ENCODE data around the gene GNL1.

GNL1 gene

GRCh38 chr6:30565772-30566171 is 9.5 kb upstream of the GNL1 start:
- Histone ChIP-seq H3K4me1 (ENCODE audit: control insufficient read depth, low read depth, low read length) (no peaks in the 10 kb centered on the region), H3K4me3 (ENCODE audit: low read length) (no peak overlapping the region), H3K27ac (ENCODE audit: low read length) (no peak overlapping the region), H3K9me3 (ENCODE audit: control insufficient read depth, low read depth, low read length) (no peaks in the 10 kb centered on the region), H3K36me3 (ENCODE audit: control insufficient read depth, low read depth, low read length) (peaks cover 14% of the 10 kb centered on the region), H3K27me3 (ENCODE audit: control insufficient read depth, insufficient read depth, low read length) (peaks cover 11% of the 10 kb centered on the region), H3K9ac (ENCODE audit: low read length) (no peak overlapping the region)

- Histone ChIP-seq H3K27ac (ENCODE audit: low read length) (no peak overlapping the region), H3K36me3 (ENCODE audit: control insufficient read depth, low read depth, low read length) (peaks cover 14% of the 10 kb centered on the region), H3K27me3 (ENCODE audit: control insufficient read depth, insufficient read depth, low read length) (no peaks in the 10 kb centered on the region), H3K4me1 (ENCODE audit: control insufficient read depth, low read depth, low read length) (no peaks in the 10 kb centered on the region), H3K4me3 (ENCODE audit: low read length) (no peak overlapping the region), H3K9me3 (ENCODE audit: control insufficient read depth, low read depth, low read length) (no peaks in the 10 kb centered on the region), H3K9ac (ENCODE audit: low read length) (no peak overlapping the region)
Observed at GRCh38 chr6:30564114-30564513, 7.8 kb upstream of the GNL1 start.

- Histone ChIP-seq H3K4me3 (ENCODE audit: low read length) (no peak overlapping the region), H3K27me3 (ENCODE audit: control insufficient read depth, insufficient read depth, low read length) (no peaks in the 10 kb centered on the region), H3K9ac (ENCODE audit: low read length) (no peak overlapping the region), H3K36me3 (ENCODE audit: control insufficient read depth, low read depth, low read length) (peaks cover 14% of the 10 kb centered on the region), H3K27ac (ENCODE audit: low read length) (no peak overlapping the region), H3K4me1 (ENCODE audit: control insufficient read depth, low read depth, low read length) (no peaks in the 10 kb centered on the region), H3K9me3 (ENCODE audit: control insufficient read depth, low read depth, low read length) (no peaks in the 10 kb centered on the region)
Observed at GRCh38 chr6:30562470-30563425, 6.5 kb upstream of the GNL1 start.

GRCh38 chr6:30560930-30561329 is 4.6 kb upstream of the GNL1 start:
- no peaks in the 10 kb centered on the region for H3K27me3 ChIP-seq (ENCODE audit: control insufficient read depth, insufficient read depth, low read length)
- H3K27ac ChIP-seq (ENCODE audit: low read length) = no peak overlapping the region
- peaks cover 14% of the 10 kb centered on the region for H3K36me3 ChIP-seq (ENCODE audit: control insufficient read depth, low read depth, low read length)
- H3K4me1 ChIP-seq (ENCODE audit: control insufficient read depth, low read depth, low read length) = no peaks in the 10 kb centered on the region
- H3K9me3 ChIP-seq (ENCODE audit: control insufficient read depth, low read depth, low read length) = no peaks in the 10 kb centered on the region
- H3K9ac ChIP-seq (ENCODE audit: low read length) = no peak overlapping the region
- H3K4me3 ChIP-seq (ENCODE audit: low read length) = no peak overlapping the region

GRCh38 chr6:30557683-30557981 is 1.3 kb upstream of the GNL1 start:
- Histone ChIP-seq H3K9me3 (ENCODE audit: control insufficient read depth, low read depth, low read length) (no peaks in the 10 kb centered on the region), H3K36me3 (ENCODE audit: control insufficient read depth, low read depth, low read length) (peaks cover 21% of the 10 kb centered on the region), H3K27me3 (ENCODE audit: control insufficient read depth, insufficient read depth, low read length) (no peaks in the 10 kb centered on the region), H3K9ac (ENCODE audit: low read length) (peak overlapping the region; percentile 83), H3K4me3 (ENCODE audit: low read length) (peak overlapping the region; percentile 81), H3K4me1 (ENCODE audit: control insufficient read depth, low read depth, low read length) (peaks cover 5% of the 10 kb centered on the region), H3K27ac (ENCODE audit: low read length) (peak overlapping the region; percentile 79)

- peak within 1 kb of the TSS; percentile 81 for H3K4me3 ChIP-seq (ENCODE audit: low read length)
- H3K9me3 ChIP-seq (ENCODE audit: control insufficient read depth, low read depth, low read length) = no peaks in the 10 kb centered on the region
- H3K27ac ChIP-seq (ENCODE audit: low read length) = peak within 1 kb of the TSS; percentile 79
- H3K27me3 ChIP-seq (ENCODE audit: control insufficient read depth, insufficient read depth, low read length) = no peaks in the 10 kb centered on the region
- peak within 1 kb of the TSS; percentile 83 for H3K9ac ChIP-seq (ENCODE audit: low read length)
- peaks cover 19% of the 10 kb centered on the region for H3K36me3 ChIP-seq (ENCODE audit: control insufficient read depth, low read depth, low read length)
- H3K4me1 ChIP-seq (ENCODE audit: control insufficient read depth, low read depth, low read length) = peaks cover 5% of the 10 kb centered on the region
Observed at GRCh38 chr6:30556906-30557682, 805 bp upstream of the GNL1 start, which contains the start of gene PRR3. Gene PRR3, plus strand, starts transcription at chr6:30557295. Its CDS starts 50 bp downstream, at chr6:30557345.

GRCh38 chr6:30555816-30556065 is 548 bp downstream of the GNL1 start:
- H3K27ac ChIP-seq (ENCODE audit: low read length) = no peak overlapping the region
- H3K4me3 ChIP-seq (ENCODE audit: low read length) = peak overlapping the region; percentile 81
- H3K36me3 ChIP-seq (ENCODE audit: control insufficient read depth, low read depth, low read length) = peaks cover 27% of the 10 kb centered on the region
- H3K4me1 ChIP-seq (ENCODE audit: control insufficient read depth, low read depth, low read length) = peaks cover 5% of the 10 kb centered on the region
- no peaks in the 10 kb centered on the region for H3K9me3 ChIP-seq (ENCODE audit: control insufficient read depth, low read depth, low read length)
- peak overlapping the region; percentile 83 for H3K9ac ChIP-seq (ENCODE audit: low read length)
- H3K27me3 ChIP-seq (ENCODE audit: control insufficient read depth, insufficient read depth, low read length) = no peaks in the 10 kb centered on the region

- peaks cover 5% of the 10 kb centered on the region for H3K4me1 ChIP-seq (ENCODE audit: control insufficient read depth, low read depth, low read length)
- H3K36me3 ChIP-seq (ENCODE audit: control insufficient read depth, low read depth, low read length) = peaks cover 29% of the 10 kb centered on the region
- peak overlapping the region; percentile 83 for H3K9ac ChIP-seq (ENCODE audit: low read length)
- no peaks in the 10 kb centered on the region for H3K9me3 ChIP-seq (ENCODE audit: control insufficient read depth, low read depth, low read length)
- no peak overlapping the region for H3K27ac ChIP-seq (ENCODE audit: low read length)
- H3K27me3 ChIP-seq (ENCODE audit: control insufficient read depth, insufficient read depth, low read length) = no peaks in the 10 kb centered on the region
- H3K4me3 ChIP-seq (ENCODE audit: low read length) = peak overlapping the region; percentile 81
Observed at GRCh38 chr6:30554962-30555815, 1.1 kb downstream of the GNL1 start.

- H3K36me3 ChIP-seq (ENCODE audit: control insufficient read depth, low read depth, low read length) = peaks cover 30% of the 10 kb centered on the region
- no peaks in the 10 kb centered on the region for H3K9me3 ChIP-seq (ENCODE audit: control insufficient read depth, low read depth, low read length)
- no peak overlapping the region for H3K4me3 ChIP-seq (ENCODE audit: low read length)
- H3K27me3 ChIP-seq (ENCODE audit: control insufficient read depth, insufficient read depth, low read length) = no peaks in the 10 kb centered on the region
- H3K4me1 ChIP-seq (ENCODE audit: control insufficient read depth, low read depth, low read length) = peaks cover 5% of the 10 kb centered on the region
- H3K9ac ChIP-seq (ENCODE audit: low read length) = no peak overlapping the region
- H3K27ac ChIP-seq (ENCODE audit: low read length) = no peak overlapping the region
Observed at GRCh38 chr6:30554404-30554803, 1.9 kb downstream of the GNL1 start.

GRCh38 chr6:30548375-30548774 is 7.9 kb downstream of the GNL1 start:
- Histone ChIP-seq H3K27ac (ENCODE audit: low read length) (no peak overlapping the region), H3K36me3 (ENCODE audit: control insufficient read depth, low read depth, low read length) (peaks cover 33% of the 10 kb centered on the region), H3K4me1 (ENCODE audit: control insufficient read depth, low read depth, low read length) (no peaks in the 10 kb centered on the region), H3K9me3 (ENCODE audit: control insufficient read depth, low read depth, low read length) (no peaks in the 10 kb centered on the region), H3K27me3 (ENCODE audit: control insufficient read depth, insufficient read depth, low read length) (no peaks in the 10 kb centered on the region), H3K9ac (ENCODE audit: low read length) (no peak overlapping the region), H3K4me3 (ENCODE audit: low read length) (no peak overlapping the region)

GRCh38 chr6:30547454-30547853 is 8.8 kb downstream of the GNL1 start:
- H3K4me1 ChIP-seq (ENCODE audit: control insufficient read depth, low read depth, low read length) = no peaks in the 10 kb centered on the region
- H3K9me3 ChIP-seq (ENCODE audit: control insufficient read depth, low read depth, low read length) = no peaks in the 10 kb centered on the region
- no peak overlapping the region for H3K4me3 ChIP-seq (ENCODE audit: low read length)
- H3K27ac ChIP-seq (ENCODE audit: low read length) = no peak overlapping the region
- no peak overlapping the region for H3K9ac ChIP-seq (ENCODE audit: low read length)
- H3K27me3 ChIP-seq (ENCODE audit: control insufficient read depth, insufficient read depth, low read length) = no peaks in the 10 kb centered on the region
- peaks cover 25% of the 10 kb centered on the region for H3K36me3 ChIP-seq (ENCODE audit: control insufficient read depth, low read depth, low read length)
